HepG2 (cell line): Measurements from ENCODE around the gene ARL3. TPM values are rescaled to one million over a fixed set of nuclear protein-coding genes. Genes with fewer than 3 reads are reported as not detected.
A peak's percentile ranks its signal among the peaks of the same experiment; 100 is the strongest.

Experiments used
- AGO1 ChIP-seq: fragments of 200-400 bp; formaldehyde crosslinking; IDR thresholded peaks from 2 replicates; pipeline ENCODE4 v1.6.1; 2017; ENCODE audit warnings: mild to moderate bottlenecking, low read depth, low read length, moderate library complexity; ENCODE audit not compliant: poor library complexity, severe bottlenecking
- AHR ChIP-seq: IDR thresholded peaks from 2 replicates; pipeline ENCODE4 v1.6.1; 2018; ENCODE audit warnings: missing genetic modification reagents, missing compliant biosample characterization
- ELF3 ChIP-seq: IDR thresholded peaks from 2 replicates; pipeline ENCODE4 v1.6.1; 2016; ENCODE audit warnings: missing genetic modification reagents, missing compliant biosample characterization
- HDAC6 ChIP-seq: fragments of 200-600 bp; sonication (generic); IDR thresholded peaks from 2 replicates; pipeline ENCODE4 v1.7.0; 2017; ENCODE audit warnings: mild to moderate bottlenecking, antibody characterized with exemption, low read length, low read depth
- MTF1 ChIP-seq: sonication (generic); formaldehyde crosslinking; IDR thresholded peaks from 2 replicates; pipeline ENCODE4 v1.5.0; 2020; ENCODE audit warnings: missing genetic modification reagents
- polyA plus RNA-seq, 8 experiments: library from polyadenylated mRNA; depleted of rRNA in 3 of 8; stranded (reverse) in 7 of 8; unstranded in 1 of 8; fragments of >200 nt; fragmentation: Illumina TruSeq in 4 of 8; extraction: Trizol in 4 of 8; gene quantifications; 2 replicates each; pipeline versions ENCODE4 v1.2.1 to v1.2.3, GENCODE V29; 2011 to 2016; ENCODE audit warnings: low read depth in 4 of 8, missing spikeins in 1 of 8, mixed read lengths in 1 of 8; ENCODE audit not compliant: insufficient read depth in 1 of 8
- total RNA-seq, 5 experiments: library from RNA; depleted of rRNA; stranded (reverse); fragments of >200 nt; fragmentation: Illumina TruSeq; extraction: Trizol; gene quantifications; 2 replicates each; pipeline ENCODE4 v1.2.3, GENCODE V29; 2016; ENCODE audit warnings: low read depth in 1 of 5
- TF ChIP-seq, protein P1 (sequence below): sonication (generic); formaldehyde crosslinking; IDR thresholded peaks from 2 replicates; pipeline ENCODE4 v1.4.0; 2020; ENCODE audit warnings: missing genetic modification reagents, borderline replicate concordance
- TF ChIP-seq, protein P2 (sequence below): sonication (generic); formaldehyde crosslinking; IDR thresholded peaks from 2 replicates; pipeline ENCODE4 v1.4.0; 2020; ENCODE audit warnings: low read depth, missing genetic modification reagents
- TF ChIP-seq, protein P3 (sequence below): sonication (generic); formaldehyde crosslinking; IDR thresholded peaks from 2 replicates; pipeline ENCODE4 v1.4.0; 2020; ENCODE audit warnings: missing genetic modification reagents
- TF ChIP-seq, protein P4 (sequence below): sonication (generic); formaldehyde crosslinking; IDR thresholded peaks from 2 replicates; pipeline ENCODE4 v1.9.0; 2022; ENCODE audit warnings: missing genetic modification reagents, mild to moderate bottlenecking, borderline replicate concordance
- TF ChIP-seq, protein P5 (sequence below): sonication (generic); formaldehyde crosslinking; IDR thresholded peaks from 2 replicates; pipeline ENCODE4 v1.4.0; 2020; ENCODE audit warnings: low read depth, mild to moderate bottlenecking, missing genetic modification reagents
- TF ChIP-seq, protein P6 (sequence below): sonication (generic); formaldehyde crosslinking; IDR thresholded peaks from 2 replicates; pipeline ENCODE4 v1.4.0; 2020; ENCODE audit warnings: missing genetic modification reagents

Gene ARL3
- total and polyA plus RNA-seq, 2 of the 13 experiments (the other 11 are each of a cell fraction or from before 2014, with no cell fraction given): 5.2 to 6.6 TPM

DNA sequence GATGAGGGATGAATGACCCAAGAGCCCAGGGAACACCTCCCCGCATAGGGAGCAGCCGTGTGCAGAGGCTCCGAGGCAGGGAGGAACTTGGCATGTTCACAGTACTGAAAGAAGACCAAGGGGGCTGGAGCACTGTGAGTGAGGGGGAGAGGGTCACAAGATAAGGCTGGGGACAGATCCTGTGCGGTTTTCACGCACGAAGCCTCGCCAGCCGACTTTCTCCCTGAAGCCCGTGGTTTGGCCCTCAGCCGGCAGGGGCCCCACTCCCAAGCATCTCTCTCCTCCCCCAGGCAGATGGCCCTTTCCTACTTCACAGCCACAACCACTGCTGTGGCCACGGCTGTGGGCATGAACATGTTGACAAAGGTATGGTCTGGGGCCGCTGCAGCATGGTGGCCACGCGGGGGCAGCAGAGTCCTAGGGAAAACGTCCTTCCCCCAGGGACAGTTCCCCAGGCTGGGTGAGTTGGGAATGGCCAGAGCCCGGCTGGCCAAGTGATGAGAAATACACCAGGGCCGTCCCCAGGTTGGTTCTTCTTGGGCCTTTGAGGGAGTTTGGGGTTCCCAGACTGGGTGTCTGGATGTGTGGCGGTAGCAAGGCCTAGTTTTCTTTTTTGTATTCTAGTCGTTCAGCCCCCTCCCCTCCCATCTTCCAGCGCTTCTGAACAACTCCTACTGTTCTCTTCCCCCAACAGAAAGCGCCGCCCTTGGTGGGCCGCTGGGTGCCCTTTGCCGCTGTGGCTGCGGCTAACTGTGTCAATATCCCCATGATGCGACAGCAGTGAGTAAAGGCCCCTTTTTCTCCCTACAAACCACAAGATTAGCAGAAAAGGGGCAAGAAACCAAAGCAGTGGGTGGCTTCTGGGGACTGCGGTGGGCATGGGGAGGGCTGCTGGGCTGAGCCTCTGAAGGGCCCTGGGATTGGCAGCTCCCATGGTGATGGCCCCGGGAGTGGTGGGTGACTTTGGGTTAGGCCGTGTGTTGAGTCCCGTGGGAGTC, 15.1 kb upstream of the ARL3 start (continued):
- TF ChIP-seq, protein P1, sequence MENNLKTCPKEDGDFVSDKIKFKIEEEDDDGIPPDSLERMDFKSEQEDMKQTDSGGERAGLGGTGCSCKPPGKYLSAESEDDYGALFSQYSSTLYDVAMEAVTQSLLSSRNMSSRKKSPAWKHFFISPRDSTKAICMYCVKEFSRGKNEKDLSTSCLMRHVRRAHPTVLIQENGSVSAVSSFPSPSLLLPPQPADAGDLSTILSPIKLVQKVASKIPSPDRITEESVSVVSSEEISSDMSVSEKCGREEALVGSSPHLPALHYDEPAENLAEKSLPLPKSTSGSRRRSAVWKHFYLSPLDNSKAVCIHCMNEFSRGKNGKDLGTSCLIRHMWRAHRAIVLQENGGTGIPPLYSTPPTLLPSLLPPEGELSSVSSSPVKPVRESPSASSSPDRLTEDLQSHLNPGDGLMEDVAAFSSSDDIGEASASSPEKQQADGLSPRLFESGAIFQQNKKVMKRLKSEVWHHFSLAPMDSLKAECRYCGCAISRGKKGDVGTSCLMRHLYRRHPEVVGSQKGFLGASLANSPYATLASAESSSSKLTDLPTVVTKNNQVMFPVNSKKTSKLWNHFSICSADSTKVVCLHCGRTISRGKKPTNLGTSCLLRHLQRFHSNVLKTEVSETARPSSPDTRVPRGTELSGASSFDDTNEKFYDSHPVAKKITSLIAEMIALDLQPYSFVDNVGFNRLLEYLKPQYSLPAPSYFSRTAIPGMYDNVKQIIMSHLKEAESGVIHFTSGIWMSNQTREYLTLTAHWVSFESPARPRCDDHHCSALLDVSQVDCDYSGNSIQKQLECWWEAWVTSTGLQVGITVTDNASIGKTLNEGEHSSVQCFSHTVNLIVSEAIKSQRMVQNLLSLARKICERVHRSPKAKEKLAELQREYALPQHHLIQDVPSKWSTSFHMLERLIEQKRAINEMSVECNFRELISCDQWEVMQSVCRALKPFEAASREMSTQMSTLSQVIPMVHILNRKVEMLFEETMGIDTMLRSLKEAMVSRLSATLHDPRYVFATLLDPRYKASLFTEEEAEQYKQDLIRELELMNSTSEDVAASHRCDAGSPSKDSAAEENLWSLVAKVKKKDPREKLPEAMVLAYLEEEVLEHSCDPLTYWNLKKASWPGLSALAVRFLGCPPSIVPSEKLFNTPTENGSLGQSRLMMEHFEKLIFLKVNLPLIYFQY (CRISPR knock-in tag): no peak
- TF ChIP-seq, protein P2, sequence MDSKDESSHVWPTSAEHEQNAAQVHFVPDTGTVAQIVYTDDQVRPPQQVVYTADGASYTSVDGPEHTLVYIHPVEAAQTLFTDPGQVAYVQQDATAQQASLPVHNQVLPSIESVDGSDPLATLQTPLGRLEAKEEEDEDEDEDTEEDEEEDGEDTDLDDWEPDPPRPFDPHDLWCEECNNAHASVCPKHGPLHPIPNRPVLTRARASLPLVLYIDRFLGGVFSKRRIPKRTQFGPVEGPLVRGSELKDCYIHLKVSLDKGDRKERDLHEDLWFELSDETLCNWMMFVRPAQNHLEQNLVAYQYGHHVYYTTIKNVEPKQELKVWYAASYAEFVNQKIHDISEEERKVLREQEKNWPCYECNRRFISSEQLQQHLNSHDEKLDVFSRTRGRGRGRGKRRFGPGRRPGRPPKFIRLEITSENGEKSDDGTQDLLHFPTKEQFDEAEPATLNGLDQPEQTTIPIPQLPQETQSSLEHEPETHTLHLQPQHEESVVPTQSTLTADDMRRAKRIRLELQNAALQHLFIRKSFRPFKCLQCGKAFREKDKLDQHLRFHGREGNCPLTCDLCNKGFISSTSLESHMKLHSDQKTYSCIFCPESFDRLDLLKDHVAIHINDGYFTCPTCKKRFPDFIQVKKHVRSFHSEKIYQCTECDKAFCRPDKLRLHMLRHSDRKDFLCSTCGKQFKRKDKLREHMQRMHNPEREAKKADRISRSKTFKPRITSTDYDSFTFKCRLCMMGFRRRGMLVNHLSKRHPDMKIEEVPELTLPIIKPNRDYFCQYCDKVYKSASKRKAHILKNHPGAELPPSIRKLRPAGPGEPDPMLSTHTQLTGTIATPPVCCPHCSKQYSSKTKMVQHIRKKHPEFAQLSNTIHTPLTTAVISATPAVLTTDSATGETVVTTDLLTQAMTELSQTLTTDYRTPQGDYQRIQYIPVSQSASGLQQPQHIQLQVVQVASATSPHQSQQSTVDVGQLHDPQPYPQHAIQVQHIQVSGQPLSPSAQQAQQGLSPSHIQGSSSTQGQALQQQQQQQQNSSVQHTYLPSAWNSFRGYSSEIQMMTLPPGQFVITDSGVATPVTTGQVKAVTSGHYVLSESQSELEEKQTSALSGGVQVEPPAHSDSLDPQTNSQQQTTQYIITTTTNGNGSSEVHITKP: 0 out of 2 replicates have a peak, but pooled peaks have one; percentile 29
- TF ChIP-seq ELF3 (CRISPR knock-in tag) (no peak), AHR (CRISPR knock-in tag) (peak; percentile 52; the same call in 1 of the 2 replicates), HDAC6 (no peak), AGO1 (peak; percentile 37), MTF1 (CRISPR knock-in tag) (no peak)
- TF ChIP-seq, protein P3, sequence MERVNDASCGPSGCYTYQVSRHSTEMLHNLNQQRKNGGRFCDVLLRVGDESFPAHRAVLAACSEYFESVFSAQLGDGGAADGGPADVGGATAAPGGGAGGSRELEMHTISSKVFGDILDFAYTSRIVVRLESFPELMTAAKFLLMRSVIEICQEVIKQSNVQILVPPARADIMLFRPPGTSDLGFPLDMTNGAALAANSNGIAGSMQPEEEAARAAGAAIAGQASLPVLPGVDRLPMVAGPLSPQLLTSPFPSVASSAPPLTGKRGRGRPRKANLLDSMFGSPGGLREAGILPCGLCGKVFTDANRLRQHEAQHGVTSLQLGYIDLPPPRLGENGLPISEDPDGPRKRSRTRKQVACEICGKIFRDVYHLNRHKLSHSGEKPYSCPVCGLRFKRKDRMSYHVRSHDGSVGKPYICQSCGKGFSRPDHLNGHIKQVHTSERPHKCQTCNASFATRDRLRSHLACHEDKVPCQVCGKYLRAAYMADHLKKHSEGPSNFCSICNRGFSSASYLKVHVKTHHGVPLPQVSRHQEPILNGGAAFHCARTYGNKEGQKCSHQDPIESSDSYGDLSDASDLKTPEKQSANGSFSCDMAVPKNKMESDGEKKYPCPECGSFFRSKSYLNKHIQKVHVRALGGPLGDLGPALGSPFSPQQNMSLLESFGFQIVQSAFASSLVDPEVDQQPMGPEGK: peak; percentile 54
- TF ChIP-seq, protein P4, sequence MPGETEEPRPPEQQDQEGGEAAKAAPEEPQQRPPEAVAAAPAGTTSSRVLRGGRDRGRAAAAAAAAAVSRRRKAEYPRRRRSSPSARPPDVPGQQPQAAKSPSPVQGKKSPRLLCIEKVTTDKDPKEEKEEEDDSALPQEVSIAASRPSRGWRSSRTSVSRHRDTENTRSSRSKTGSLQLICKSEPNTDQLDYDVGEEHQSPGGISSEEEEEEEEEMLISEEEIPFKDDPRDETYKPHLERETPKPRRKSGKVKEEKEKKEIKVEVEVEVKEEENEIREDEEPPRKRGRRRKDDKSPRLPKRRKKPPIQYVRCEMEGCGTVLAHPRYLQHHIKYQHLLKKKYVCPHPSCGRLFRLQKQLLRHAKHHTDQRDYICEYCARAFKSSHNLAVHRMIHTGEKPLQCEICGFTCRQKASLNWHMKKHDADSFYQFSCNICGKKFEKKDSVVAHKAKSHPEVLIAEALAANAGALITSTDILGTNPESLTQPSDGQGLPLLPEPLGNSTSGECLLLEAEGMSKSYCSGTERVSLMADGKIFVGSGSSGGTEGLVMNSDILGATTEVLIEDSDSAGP (CRISPR knock-in tag): peak; percentile 40; the same call in 1 of the 2 replicates
- TF ChIP-seq, protein P5, sequence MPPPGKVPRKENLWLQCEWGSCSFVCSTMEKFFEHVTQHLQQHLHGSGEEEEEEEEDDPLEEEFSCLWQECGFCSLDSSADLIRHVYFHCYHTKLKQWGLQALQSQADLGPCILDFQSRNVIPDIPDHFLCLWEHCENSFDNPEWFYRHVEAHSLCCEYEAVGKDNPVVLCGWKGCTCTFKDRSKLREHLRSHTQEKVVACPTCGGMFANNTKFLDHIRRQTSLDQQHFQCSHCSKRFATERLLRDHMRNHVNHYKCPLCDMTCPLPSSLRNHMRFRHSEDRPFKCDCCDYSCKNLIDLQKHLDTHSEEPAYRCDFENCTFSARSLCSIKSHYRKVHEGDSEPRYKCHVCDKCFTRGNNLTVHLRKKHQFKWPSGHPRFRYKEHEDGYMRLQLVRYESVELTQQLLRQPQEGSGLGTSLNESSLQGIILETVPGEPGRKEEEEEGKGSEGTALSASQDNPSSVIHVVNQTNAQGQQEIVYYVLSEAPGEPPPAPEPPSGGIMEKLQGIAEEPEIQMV (CRISPR knock-in tag): no peak
- TF ChIP-seq, protein P6, sequence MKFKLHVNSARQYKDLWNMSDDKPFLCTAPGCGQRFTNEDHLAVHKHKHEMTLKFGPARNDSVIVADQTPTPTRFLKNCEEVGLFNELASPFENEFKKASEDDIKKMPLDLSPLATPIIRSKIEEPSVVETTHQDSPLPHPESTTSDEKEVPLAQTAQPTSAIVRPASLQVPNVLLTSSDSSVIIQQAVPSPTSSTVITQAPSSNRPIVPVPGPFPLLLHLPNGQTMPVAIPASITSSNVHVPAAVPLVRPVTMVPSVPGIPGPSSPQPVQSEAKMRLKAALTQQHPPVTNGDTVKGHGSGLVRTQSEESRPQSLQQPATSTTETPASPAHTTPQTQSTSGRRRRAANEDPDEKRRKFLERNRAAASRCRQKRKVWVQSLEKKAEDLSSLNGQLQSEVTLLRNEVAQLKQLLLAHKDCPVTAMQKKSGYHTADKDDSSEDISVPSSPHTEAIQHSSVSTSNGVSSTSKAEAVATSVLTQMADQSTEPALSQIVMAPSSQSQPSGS (CRISPR knock-in tag): 0 out of 2 replicates have a peak, but pooled peaks have one; percentile 47
